Stomach smooth muscle (tissue), 2 donors: ENCODE measurements around the gene ACD.

Source experiments
- H3K27ac ChIP-seq: one replicate; pipeline ENCODE4 v1.7.0; 2013; ENCODE audit warnings: mild to moderate bottlenecking, low read length, inconsistent platforms
- H3K27me3 ChIP-seq, 2 donors: one replicate each; pipeline ENCODE4 v1.7.0; 2013; ENCODE audit warnings: low read length in 2 of 2; ENCODE audit not compliant: insufficient read depth in 2 of 2, control insufficient read depth in 1 of 2
- H3K36me3 ChIP-seq, 2 donors: one replicate each; pipeline ENCODE4 v1.7.0; 2013; ENCODE audit warnings: low read length in 2 of 2; ENCODE audit not compliant: control insufficient read depth in 2 of 2, insufficient read depth in 2 of 2
- H3K4me1 ChIP-seq: one replicate; pipeline ENCODE4 v1.7.0; 2013; ENCODE audit warnings: low read length; ENCODE audit not compliant: control insufficient read depth, insufficient read depth
- H3K4me3 ChIP-seq, 2 donors: one replicate each; pipeline ENCODE4 v1.7.0; 2013; ENCODE audit warnings: low read length in 2 of 2
- H3K9ac ChIP-seq, 2 donors: one replicate each; pipeline ENCODE4 v1.7.0; 2013; ENCODE audit warnings: low read length in 2 of 2, mild to moderate bottlenecking in 1 of 2
- H3K9me3 ChIP-seq, 2 donors: one replicate each; pipeline ENCODE4 v1.7.0; 2013; ENCODE audit warnings: low read length in 2 of 2; ENCODE audit not compliant: control insufficient read depth in 2 of 2
- donor health status: healthy.
- donor health status: Pancreatic carcinoma.

The ACD gene

GRCh38 chr16:67667453-67667816 is 7.4 kb upstream of the ACD start:
- Histone ChIP-seq H3K4me1 (peaks cover 25% of the 10 kb centered on the region), H3K27ac (peak overlapping the region; percentile 92), H3K9ac (peak overlapping the region; percentile 59 to 74)

GRCh38 chr16:67666559-67667452 is 6.7 kb upstream of the ACD start, which contains the start of the genes C16orf86 and ENKD1:
C16orf86 (plus strand) TSS chr16:67666814; CDS start chr16:67666971, 157 bp downstream.
ENKD1 (minus strand) TSS chr16:67666750; CDS start chr16:67666442, 308 bp downstream.
- peak within 1 kb of the TSS; percentile 59 to 74 for H3K9ac ChIP-seq
- H3K36me3 ChIP-seq = peaks cover 8 to 13% of the 10 kb centered on the region in 2 donors
- peak within 1 kb of the TSS; percentile 92 for H3K27ac ChIP-seq
- no peaks in the 10 kb centered on the region for H3K9me3 ChIP-seq
- H3K4me1 ChIP-seq = peaks cover 27% of the 10 kb centered on the region
- H3K4me3 ChIP-seq = peak within 1 kb of the TSS; percentile 50 to 81
- no peaks in the 10 kb centered on the region for H3K27me3 ChIP-seq

More at GRCh38 chr16:67667453-67667816, 7.4 kb upstream of the ACD start:
- peaks cover 7 to 13% of the 10 kb centered on the region in 2 donors for H3K36me3 ChIP-seq
- H3K27me3 ChIP-seq = no peaks in the 10 kb centered on the region
- H3K4me3 ChIP-seq = peak overlapping the region; percentile 50 to 81
- H3K9me3 ChIP-seq = no peaks in the 10 kb centered on the region

DNA sequence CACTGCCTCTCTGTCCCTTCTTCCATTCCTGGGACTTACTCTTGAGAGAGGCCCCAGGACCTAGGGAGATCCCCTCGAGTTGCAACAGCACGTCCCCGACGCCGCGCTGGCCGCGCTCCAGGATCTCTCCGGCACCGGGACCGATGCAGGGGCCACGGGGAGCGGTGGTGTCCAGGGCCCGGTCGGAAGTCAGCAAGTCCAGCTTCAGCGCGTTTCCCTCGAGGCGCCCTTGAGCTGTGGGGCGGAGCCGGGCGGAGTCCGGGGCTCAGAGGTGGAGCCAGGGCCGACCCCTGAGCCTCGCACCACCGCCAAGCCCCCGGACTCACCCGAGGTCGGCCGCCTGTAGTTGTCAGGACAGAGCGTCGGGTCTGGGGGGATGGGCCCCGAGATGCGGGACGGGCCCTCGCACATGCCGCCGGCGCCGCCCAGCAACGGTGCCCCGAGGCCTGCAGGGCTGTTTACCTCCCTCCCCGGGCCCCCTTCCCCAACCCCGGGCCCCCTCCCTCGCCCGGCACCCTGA is 6.0 kb upstream of the ACD start:
- peak overlapping the region; percentile 51 to 59 for H3K9ac ChIP-seq
- peak overlapping the region; percentile 50 to 81 for H3K4me3 ChIP-seq
- H3K9me3 ChIP-seq = no peaks in the 10 kb centered on the region
- H3K36me3 ChIP-seq = peaks cover 8 to 13% of the 10 kb centered on the region in 2 donors
- no peaks in the 10 kb centered on the region for H3K27me3 ChIP-seq
- peak overlapping the region; percentile 92 for H3K27ac ChIP-seq
- peaks cover 34% of the 10 kb centered on the region for H3K4me1 ChIP-seq

- Histone ChIP-seq H3K9ac (peak overlapping the region; percentile 51 to 59), H3K27ac (no peak overlapping the region), H3K4me3 (peak overlapping the region; percentile 50 to 81), H3K9me3 (no peaks in the 10 kb centered on the region), H3K27me3 (no peaks in the 10 kb centered on the region), H3K4me1 (peaks cover 37% of the 10 kb centered on the region), H3K36me3 (peaks cover 8 to 13% of the 10 kb centered on the region in 2 donors)
These were observed 5.5 kb upstream of the ACD start for GRCh38 chr16:67665598-67665997.

- Histone ChIP-seq H3K4me1 (peaks cover 40% of the 10 kb centered on the region), H3K9me3 (no peaks in the 10 kb centered on the region), H3K36me3 (peaks cover 8 to 13% of the 10 kb centered on the region in 2 donors), H3K27ac (no peak overlapping the region), H3K4me3 (no peak overlapping the region), H3K27me3 (no peaks in the 10 kb centered on the region), H3K9ac (no peak overlapping the region)
These were observed 4.8 kb upstream of the ACD start for GRCh38 chr16:67664871-67665270.

DNA sequence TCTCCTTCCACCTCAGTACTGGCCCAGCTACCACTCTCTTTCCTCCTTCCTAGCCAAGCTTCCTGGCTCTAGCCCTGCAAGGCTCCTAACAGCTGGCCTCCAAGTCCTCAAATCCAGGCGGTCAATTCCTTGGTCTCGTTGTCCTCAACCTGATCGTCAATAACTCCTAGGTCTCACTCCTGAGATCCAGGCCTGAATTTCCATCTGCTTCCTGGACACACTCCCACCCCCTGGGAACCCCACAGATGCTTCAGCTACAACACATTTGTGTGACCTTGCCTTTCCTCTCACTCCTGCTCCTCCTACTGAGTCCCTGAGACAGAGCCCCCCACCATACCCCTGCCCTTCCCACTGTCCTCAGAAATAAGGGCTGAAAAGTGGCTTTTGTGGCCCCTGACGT is 4.2 kb upstream of the ACD start:
- no peak overlapping the region for H3K4me3 ChIP-seq
- no peaks in the 10 kb centered on the region for H3K27me3 ChIP-seq
- H3K9me3 ChIP-seq = no peaks in the 10 kb centered on the region
- peaks cover 43% of the 10 kb centered on the region for H3K4me1 ChIP-seq
- H3K27ac ChIP-seq = no peak overlapping the region
- H3K36me3 ChIP-seq = peaks cover 8 to 13% of the 10 kb centered on the region in 2 donors
- no peak overlapping the region for H3K9ac ChIP-seq

DNA sequence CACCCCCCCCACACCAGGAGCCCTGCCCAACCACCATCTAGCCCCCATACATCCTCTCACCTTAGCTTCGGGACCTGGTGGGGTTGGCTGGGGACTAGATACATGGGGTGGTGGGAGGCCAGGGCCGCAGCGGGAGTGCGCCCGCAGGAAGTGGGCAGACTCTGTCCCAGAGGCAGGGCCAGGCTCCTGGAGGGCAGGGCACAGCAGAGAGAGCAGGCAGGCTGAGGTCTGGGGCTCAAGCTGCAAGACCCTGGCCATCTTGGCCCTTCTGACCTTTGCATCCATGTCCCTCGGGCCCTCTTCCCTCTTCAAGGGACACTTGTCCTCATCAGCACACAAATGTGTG is 3.8 kb upstream of the ACD start:
- Histone ChIP-seq H3K9me3 (no peaks in the 10 kb centered on the region), H3K36me3 (peaks cover 8 to 13% of the 10 kb centered on the region in 2 donors), H3K9ac (no peak overlapping the region), H3K4me3 (no peak overlapping the region), H3K4me1 (peaks cover 47% of the 10 kb centered on the region), H3K27me3 (no peaks in the 10 kb centered on the region), H3K27ac (no peak overlapping the region)

DNA sequence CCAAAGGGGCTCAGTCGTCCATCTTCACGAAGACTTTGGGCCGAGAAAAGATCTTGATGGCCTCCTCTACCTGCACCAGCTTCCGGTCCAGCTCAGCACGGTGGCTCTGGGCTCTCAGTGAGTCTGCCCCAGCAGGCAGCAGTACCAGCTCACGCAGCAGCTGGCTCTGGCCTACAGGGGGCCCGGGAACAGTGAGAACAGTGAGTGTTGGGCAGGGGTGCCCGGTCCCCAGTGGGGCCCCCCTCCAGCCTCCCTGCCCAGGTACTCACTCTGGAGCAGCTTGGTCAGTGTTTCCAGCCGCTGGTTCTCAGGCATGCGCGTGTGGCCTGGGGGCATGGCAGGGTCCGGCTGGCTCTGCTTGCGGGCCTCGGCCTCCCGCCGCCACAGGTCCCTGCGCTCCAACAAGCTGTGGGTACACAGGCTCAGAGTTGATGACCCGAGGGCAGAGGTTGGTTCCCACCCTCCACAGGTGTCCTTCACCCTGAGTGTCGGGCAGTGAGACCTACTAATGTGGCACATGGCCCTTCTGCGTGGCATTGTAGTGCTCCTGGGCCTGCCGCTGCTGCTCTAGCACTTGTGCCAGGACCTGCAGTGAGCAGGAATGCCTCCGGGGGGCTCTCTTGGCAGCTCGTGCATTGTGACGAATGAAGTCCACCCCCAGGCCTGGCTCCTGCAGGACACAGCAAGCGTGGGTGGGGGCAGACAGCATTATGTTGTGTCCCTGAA is 3.3 kb upstream of the ACD start:
- peaks cover 8 to 17% of the 10 kb centered on the region in 2 donors for H3K36me3 ChIP-seq
- no peak overlapping the region for H3K9ac ChIP-seq
- H3K27ac ChIP-seq = no peak overlapping the region
- H3K9me3 ChIP-seq = no peaks in the 10 kb centered on the region
- peaks cover 51% of the 10 kb centered on the region for H3K4me1 ChIP-seq
- no peaks in the 10 kb centered on the region for H3K27me3 ChIP-seq
- H3K4me3 ChIP-seq = no peak overlapping the region

DNA sequence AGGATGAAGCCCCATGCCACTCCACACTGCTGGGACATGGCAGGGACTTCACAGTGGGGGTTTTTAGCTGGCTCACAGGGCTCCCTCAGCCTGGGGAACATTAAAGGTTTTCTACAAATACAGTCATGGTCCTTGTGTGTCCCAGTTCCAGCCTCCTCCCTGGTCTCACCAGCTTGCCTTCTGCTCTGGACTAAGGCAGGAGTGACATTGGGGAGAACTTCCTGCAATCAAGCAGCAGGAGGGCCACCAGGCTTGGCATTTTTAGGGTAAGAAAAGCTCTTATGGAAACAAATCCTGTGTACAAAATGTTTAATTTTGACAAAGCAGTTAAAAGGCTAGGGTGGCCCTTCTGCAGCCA is 2.6 kb upstream of the ACD start:
- H3K27me3 ChIP-seq = no peaks in the 10 kb centered on the region
- H3K9me3 ChIP-seq = no peaks in the 10 kb centered on the region
- no peak overlapping the region for H3K4me3 ChIP-seq
- H3K9ac ChIP-seq = no peak overlapping the region
- H3K27ac ChIP-seq = no peak overlapping the region
- peaks cover 48% of the 10 kb centered on the region for H3K4me1 ChIP-seq
- H3K36me3 ChIP-seq = peaks cover 8 to 20% of the 10 kb centered on the region in 2 donors

DNA sequence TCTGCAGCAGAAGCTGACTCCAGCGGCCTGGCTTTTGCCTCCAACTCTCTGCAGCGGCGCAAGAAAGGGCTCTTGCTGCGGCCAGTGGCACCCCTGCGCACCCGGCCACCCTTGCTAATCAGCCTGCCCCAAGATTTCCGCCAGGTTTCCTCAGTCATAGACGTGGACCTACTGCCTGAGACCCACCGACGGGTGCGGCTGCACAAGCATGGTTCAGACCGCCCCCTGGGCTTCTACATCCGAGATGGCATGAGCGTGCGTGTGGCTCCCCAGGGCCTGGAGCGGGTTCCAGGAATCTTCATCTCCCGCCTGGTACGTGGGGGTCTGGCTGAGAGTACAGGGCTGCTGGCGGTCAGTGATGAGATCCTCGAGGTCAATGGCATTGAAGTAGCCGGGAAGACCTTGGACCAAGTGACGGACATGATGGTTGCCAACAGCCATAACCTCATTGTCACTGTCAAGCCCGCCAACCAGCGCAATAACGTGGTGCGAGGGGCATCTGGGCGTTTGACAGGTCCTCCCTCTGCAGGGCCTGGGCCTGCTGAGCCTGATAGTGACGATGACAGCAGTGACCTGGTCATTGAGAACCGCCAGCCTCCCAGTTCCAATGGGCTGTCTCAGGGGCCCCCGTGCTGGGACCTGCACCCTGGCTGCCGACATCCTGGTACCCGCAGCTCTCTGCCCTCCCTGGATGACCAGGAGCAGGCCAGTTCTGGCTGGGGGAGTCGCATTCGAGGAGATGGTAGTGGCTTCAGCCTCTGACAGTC is 2.0 kb upstream of the ACD start:
- H3K36me3 ChIP-seq = peaks cover 8 to 20% of the 10 kb centered on the region in 2 donors
- H3K27me3 ChIP-seq = no peaks in the 10 kb centered on the region
- H3K27ac ChIP-seq = peak overlapping the region; percentile 83
- peak overlapping the region; percentile 37 to 96 for H3K4me3 ChIP-seq
- peaks cover 42% of the 10 kb centered on the region for H3K4me1 ChIP-seq
- no peaks in the 10 kb centered on the region for H3K9me3 ChIP-seq
- peak overlapping the region in 1 of 2 donors; percentile 36 for H3K9ac ChIP-seq
